Stomach (tissue), 4 donors: Measurements from ENCODE around the gene PTPN14.

Experiments
- CTCF ChIP-seq, 7 experiments: fragments of 450-650 bp in 4 of 7; fragments of 200-600 bp in 3 of 7; sonication (generic) in 3 of 7; IDR thresholded peaks; one replicate each; pipeline ENCODE4 v1.5.1; 2016 to 2019; ENCODE audit warnings: antibody characterized with exemption in 7 of 7, control low read depth in 2 of 7, mild to moderate bottlenecking in 1 of 7
- POLR2A ChIP-seq, 4 donors: fragments of 450-650 bp; IDR thresholded peaks; one replicate each; pipeline ENCODE4 v1.6.1; 2016; ENCODE audit warnings: antibody characterized with exemption in 4 of 4, control low read depth in 2 of 4, mild to moderate bottlenecking in 1 of 4, moderate library complexity in 1 of 4

GRCh38 chr1:214520544-214521165 is 30.7 kb downstream of the PTPN14 start:
- no peak for TF ChIP-seq CTCF (IDR thresholded peaks at IDR 0.05)
- TF ChIP-seq POLR2A (IDR thresholded peaks at IDR 0.05) = no peak
